Measurements from ENCODE around the gene STARD9. TPM values are rescaled to one million over a fixed set of nuclear protein-coding genes. Genes with fewer than 3 reads are reported as not detected.
A peak's percentile ranks its signal among the peaks of the same experiment; 100 is the strongest.

The STARD9 gene
- total and polyA plus RNA-seq, 2 of the 13 experiments (the other 11 are each of a cell fraction or from before 2014, with no cell fraction given) = 5.3 to 7.5 TPM

DNA sequence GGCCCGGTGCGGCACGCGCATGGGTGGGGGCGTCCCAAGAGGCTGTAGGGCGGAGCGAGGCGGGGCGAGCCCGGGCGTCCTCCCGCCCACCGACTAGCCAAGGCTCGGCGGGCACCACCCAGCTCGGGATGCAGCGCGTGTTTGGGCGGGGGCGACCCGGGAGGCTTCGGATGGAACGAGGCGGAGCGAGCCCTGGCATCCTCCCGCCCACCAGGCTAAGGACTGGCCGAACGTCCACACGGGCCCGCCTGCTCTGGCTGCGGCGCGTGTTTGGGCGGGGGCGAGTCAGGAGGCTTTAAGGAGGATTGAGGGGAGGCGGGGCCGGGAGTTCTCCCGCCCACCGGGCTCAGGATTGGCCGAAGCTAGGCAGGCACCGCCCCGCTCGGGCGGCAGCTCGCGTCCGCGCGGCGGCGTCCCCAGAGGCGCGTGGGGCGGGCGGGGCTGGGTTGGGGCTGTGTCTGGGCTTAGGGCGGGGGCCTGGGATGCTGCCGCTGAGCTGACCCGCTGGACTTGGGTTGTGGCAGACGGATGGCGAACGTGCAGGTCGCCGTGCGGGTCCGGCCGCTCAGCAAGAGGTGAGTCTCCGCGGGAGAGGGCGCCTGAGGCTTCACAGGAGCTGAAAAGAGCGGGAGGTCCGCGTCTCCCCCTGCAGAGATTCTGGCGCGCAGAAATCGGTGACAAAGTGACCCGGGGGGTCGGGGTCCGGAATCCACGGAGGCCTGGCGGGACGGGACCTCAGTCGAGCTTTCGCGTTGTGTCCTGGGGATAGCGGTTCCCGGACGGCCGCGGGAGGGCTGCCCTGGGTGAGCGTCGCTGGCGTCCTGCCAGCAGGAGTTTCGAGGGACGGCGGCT lies at the start of gene STARD9 (continued):
- TF ChIP-seq, protein P1, sequence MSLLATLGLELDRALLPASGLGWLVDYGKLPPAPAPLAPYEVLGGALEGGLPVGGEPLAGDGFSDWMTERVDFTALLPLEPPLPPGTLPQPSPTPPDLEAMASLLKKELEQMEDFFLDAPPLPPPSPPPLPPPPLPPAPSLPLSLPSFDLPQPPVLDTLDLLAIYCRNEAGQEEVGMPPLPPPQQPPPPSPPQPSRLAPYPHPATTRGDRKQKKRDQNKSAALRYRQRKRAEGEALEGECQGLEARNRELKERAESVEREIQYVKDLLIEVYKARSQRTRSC (CRISPR knock-in tag; IDR thresholded peaks at IDR 0.05; ENCODE audit: low read depth) = 0 out of 2 replicates have a peak, but pooled peaks have one; percentile 24
- TF ChIP-seq ZBTB20 (CRISPR knock-in tag; IDR thresholded peaks at IDR 0.05; ENCODE audit: borderline replicate concordance, low read depth) (no peak; the same call in 1 of the 2 replicates), TOE1 (CRISPR knock-in tag; IDR thresholded peaks at IDR 0.05) (no peak), ZNF781 (CRISPR knock-in tag; IDR thresholded peaks at IDR 0.05; ENCODE audit: borderline replicate concordance, not compliant biosample characterization) (peak; percentile 13), EED (CRISPR knock-in tag; IDR thresholded peaks at IDR 0.05) (peak; percentile 46; the same call in 1 of the 2 replicates), EZH2 (conservative IDR thresholded peaks at IDR 0.05; ENCODE audit: low read depth, low read length) (no peak), ZNF354B (CRISPR knock-in tag; IDR thresholded peaks at IDR 0.05) (no peak), ZNF776 (CRISPR knock-in tag; IDR thresholded peaks at IDR 0.05) (peak; percentile 82), ZNF549 (CRISPR knock-in tag; IDR thresholded peaks at IDR 0.05) (no peak), SNAPC2 (CRISPR knock-in tag; IDR thresholded peaks at IDR 0.05) (no peak), ZSCAN31 (CRISPR knock-in tag; IDR thresholded peaks at IDR 0.05; ENCODE audit: low read depth) (no peak), PAX8 (CRISPR knock-in tag; IDR thresholded peaks at IDR 0.05; ENCODE audit: borderline replicate concordance) (0 out of 2 replicates have a peak, but pooled peaks have one; percentile 59), CENPX (CRISPR knock-in tag; IDR thresholded peaks at IDR 0.05) (no peak), ATRX (CRISPR knock-in tag; IDR thresholded peaks at IDR 0.05; ENCODE audit: borderline replicate concordance) (no peak), RAD21 (CRISPR knock-in tag; IDR thresholded peaks at IDR 0.05) (peak; percentile 19; the same call in 1 of the 2 replicates), MED1 (CRISPR knock-in tag; IDR thresholded peaks at IDR 0.05) (peak; percentile 52; the same call in 1 of the 2 replicates), KAT7 (CRISPR knock-in tag; IDR thresholded peaks at IDR 0.05; ENCODE audit: borderline replicate concordance) (no peak), ZNF782 (CRISPR knock-in tag; IDR thresholded peaks at IDR 0.05; ENCODE audit: borderline replicate concordance) (peak; percentile 56), ZMAT3 (CRISPR knock-in tag; conservative IDR thresholded peaks at IDR 0.05) (peak; percentile 92), TCF7 (IDR thresholded peaks at IDR 0.05; ENCODE audit: low read depth) (no peak), ZSCAN12 (CRISPR knock-in tag; IDR thresholded peaks at IDR 0.05) (0 out of 2 replicates have a peak, but pooled peaks have one; percentile 37), HOXA7 (CRISPR knock-in tag; IDR thresholded peaks at IDR 0.05) (no peak), ZBTB1 (CRISPR knock-in tag; IDR thresholded peaks at IDR 0.05; ENCODE audit: borderline replicate concordance) (no peak)
- TF ChIP-seq, protein P2, sequence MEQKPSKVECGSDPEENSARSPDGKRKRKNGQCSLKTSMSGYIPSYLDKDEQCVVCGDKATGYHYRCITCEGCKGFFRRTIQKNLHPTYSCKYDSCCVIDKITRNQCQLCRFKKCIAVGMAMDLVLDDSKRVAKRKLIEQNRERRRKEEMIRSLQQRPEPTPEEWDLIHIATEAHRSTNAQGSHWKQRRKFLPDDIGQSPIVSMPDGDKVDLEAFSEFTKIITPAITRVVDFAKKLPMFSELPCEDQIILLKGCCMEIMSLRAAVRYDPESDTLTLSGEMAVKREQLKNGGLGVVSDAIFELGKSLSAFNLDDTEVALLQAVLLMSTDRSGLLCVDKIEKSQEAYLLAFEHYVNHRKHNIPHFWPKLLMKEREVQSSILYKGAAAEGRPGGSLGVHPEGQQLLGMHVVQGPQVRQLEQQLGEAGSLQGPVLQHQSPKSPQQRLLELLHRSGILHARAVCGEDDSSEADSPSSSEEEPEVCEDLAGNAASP (CRISPR knock-in tag; IDR thresholded peaks at IDR 0.05; ENCODE audit: borderline replicate concordance) = no peak; the same call in 1 of the 2 replicates
- TF ChIP-seq, protein P3, sequence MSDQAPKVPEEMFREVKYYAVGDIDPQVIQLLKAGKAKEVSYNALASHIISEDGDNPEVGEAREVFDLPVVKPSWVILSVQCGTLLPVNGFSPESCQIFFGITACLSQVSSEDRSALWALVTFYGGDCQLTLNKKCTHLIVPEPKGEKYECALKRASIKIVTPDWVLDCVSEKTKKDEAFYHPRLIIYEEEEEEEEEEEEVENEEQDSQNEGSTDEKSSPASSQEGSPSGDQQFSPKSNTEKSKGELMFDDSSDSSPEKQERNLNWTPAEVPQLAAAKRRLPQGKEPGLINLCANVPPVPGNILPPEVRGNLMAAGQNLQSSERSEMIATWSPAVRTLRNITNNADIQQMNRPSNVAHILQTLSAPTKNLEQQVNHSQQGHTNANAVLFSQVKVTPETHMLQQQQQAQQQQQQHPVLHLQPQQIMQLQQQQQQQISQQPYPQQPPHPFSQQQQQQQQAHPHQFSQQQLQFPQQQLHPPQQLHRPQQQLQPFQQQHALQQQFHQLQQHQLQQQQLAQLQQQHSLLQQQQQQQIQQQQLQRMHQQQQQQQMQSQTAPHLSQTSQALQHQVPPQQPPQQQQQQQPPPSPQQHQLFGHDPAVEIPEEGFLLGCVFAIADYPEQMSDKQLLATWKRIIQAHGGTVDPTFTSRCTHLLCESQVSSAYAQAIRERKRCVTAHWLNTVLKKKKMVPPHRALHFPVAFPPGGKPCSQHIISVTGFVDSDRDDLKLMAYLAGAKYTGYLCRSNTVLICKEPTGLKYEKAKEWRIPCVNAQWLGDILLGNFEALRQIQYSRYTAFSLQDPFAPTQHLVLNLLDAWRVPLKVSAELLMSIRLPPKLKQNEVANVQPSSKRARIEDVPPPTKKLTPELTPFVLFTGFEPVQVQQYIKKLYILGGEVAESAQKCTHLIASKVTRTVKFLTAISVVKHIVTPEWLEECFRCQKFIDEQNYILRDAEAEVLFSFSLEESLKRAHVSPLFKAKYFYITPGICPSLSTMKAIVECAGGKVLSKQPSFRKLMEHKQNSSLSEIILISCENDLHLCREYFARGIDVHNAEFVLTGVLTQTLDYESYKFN (CRISPR knock-in tag; conservative IDR thresholded peaks at IDR 0.05) = peak; percentile 53; the same call in 1 of the 2 replicates
